ENCODE results near the gene CYP3A4.
"Not testable (repeated sequence)": the region's sequence is repeated elsewhere in the genome, so short reads cannot be mapped to it uniquely, and the experiment has no call there.

The CYP3A4 gene

GRCh38 chr7:99791667-99792369 is 7.8 kb upstream of the CYP3A4 start:
- DNase-seq: no peak

- no peak for DNase-seq
Measured at GRCh38 chr7:99791021-99791420, 7.0 kb upstream of the CYP3A4 start.

- DNase-seq: no peak
Measured at GRCh38 chr7:99790407-99790806, 6.4 kb upstream of the CYP3A4 start.

- no peak for DNase-seq
Measured at GRCh38 chr7:99789441-99790070, 5.6 kb upstream of the CYP3A4 start.

GRCh38 chr7:99788554-99788953 is 4.6 kb upstream of the CYP3A4 start:
- DNase-seq: no peak

GRCh38 chr7:99786726-99787335 is 2.8 kb upstream of the CYP3A4 start:
- DNase-seq: no peak

GRCh38 chr7:99785654-99786053 is 1.7 kb upstream of the CYP3A4 start:
- DNase-seq: not testable (repeated sequence)

- DNase-seq: no peak
Measured at GRCh38 chr7:99782012-99782953, 1.7 kb downstream of the CYP3A4 start.

- no peak for DNase-seq
Measured at GRCh38 chr7:99780588-99780987, 3.4 kb downstream of the CYP3A4 start.

GRCh38 chr7:99779949-99780348 is 4.0 kb downstream of the CYP3A4 start:
- DNase-seq: no peak

GRCh38 chr7:99778880-99779279 is 5.1 kb downstream of the CYP3A4 start:
- DNase-seq: no peak

- not testable (repeated sequence) for DNase-seq
Measured at GRCh38 chr7:99773395-99773794, 10.6 kb downstream of the CYP3A4 start.

GRCh38 chr7:99772565-99772964 is 11.4 kb downstream of the CYP3A4 start:
- DNase-seq: no peak

- DNase-seq: not testable (repeated sequence)
Measured at GRCh38 chr7:99769494-99769893, 14.5 kb downstream of the CYP3A4 start.

GRCh38 chr7:99768471-99768870 is 15.5 kb downstream of the CYP3A4 start:
- no peak for DNase-seq

- DNase-seq: no peak
Measured at GRCh38 chr7:99767662-99768061, 16.3 kb downstream of the CYP3A4 start.

- no peak for DNase-seq
Measured at GRCh38 chr7:99766484-99767099, 17.4 kb downstream of the CYP3A4 start.

GRCh38 chr7:99764478-99764877 is 19.5 kb downstream of the CYP3A4 start:
- no peak for DNase-seq

GRCh38 chr7:99762680-99763327 is 21.2 kb downstream of the CYP3A4 start:
- DNase-seq: no peak

GRCh38 chr7:99755085-99755484 is 28.9 kb downstream of the CYP3A4 start:
- DNase-seq: no peak

GRCh38 chr7:99752356-99752755 is 31.6 kb downstream of the CYP3A4 start:
- DNase-seq: no peak
